ENCODE results near the gene SORL1. TPM values are rescaled to one million over a fixed set of nuclear protein-coding genes. Genes with fewer than 3 reads are reported as not detected.

The SORL1 gene
- total and polyA plus RNA-seq, 4 donors = 21.4 to 80.6 (median 29.3) TPM

DNA sequence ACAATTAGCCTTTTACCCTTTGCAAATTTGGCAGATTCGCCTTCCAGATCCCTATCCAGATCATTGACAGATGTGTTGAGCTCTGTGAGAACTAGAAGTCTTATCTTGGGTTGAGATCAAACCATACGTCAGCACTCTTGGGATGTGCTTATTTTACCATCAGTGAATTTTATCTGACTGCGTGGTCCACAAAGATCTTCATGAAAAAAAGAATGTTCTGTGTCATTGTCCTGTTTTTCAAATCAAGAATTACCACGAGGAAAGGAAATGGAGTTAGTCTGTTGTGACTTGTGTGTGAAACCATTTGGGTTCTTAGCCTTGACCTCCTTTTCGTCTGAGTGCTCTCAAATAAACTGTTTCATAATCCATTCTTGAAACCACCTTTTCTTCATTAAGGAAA is 86.9 kb downstream of the SORL1 start:
- Histone ChIP-seq H3K27ac (ENCODE audit: low read depth, low read length) (no peak overlapping the region), H3K4me3 (ENCODE audit: low read depth, low read length) (no peak overlapping the region), H3K27me3 (ENCODE audit: control insufficient read depth, insufficient read depth, low read length) (no peaks in the 10 kb centered on the region), H3K9me3 (ENCODE audit: control insufficient read depth, insufficient read depth, low read length) (no peaks in the 10 kb centered on the region), H3K36me3 (ENCODE audit: control insufficient read depth, insufficient read depth, low read length) (peaks cover 3% of the 10 kb centered on the region), H3K4me1 (ENCODE audit: control insufficient read depth, insufficient read depth, low read length) (peaks cover 3% of the 10 kb centered on the region)
- WGBS (ENCODE audit: insufficient coverage) = 67% methylated on average over 1 of the region's 5 CpGs
- no peak for DNase-seq (ENCODE audit: low read depth in 4 of 6, low spot score in 6 of 6)

DNA sequence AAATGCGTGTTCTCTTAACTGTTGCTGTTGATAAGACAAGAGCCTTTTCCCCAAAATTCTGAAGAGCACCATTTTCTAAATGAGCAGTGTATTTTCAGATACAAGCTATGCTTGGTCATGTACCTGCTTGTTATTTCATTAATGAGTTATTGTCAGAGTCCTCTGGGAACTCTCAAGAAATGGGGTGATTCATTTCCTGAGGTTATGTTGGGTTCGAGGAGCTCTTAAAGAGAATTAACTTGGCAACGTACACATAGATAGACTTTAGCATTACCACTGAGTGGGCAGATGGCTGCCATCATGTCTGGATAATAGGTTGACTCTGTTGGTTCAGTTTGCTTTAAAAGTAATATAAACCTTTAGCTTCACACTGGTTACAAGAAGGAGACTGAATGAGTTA is 88.5 kb downstream of the SORL1 start:
- no CpG with 5 or more reads among the region's 3 CpGs for WGBS (ENCODE audit: insufficient coverage)
- no peaks in the 10 kb centered on the region for H3K4me1 ChIP-seq (ENCODE audit: control insufficient read depth, insufficient read depth, low read length)
- peaks cover 11% of the 10 kb centered on the region for H3K36me3 ChIP-seq (ENCODE audit: control insufficient read depth, insufficient read depth, low read length)
- no peak overlapping the region for H3K4me3 ChIP-seq (ENCODE audit: low read depth, low read length)
- H3K27me3 ChIP-seq (ENCODE audit: control insufficient read depth, insufficient read depth, low read length) = no peaks in the 10 kb centered on the region
- H3K27ac ChIP-seq (ENCODE audit: low read depth, low read length) = no peak overlapping the region
- no peaks in the 10 kb centered on the region for H3K9me3 ChIP-seq (ENCODE audit: control insufficient read depth, insufficient read depth, low read length)
- DNase-seq (ENCODE audit: low read depth in 4 of 6, low spot score in 6 of 6) = peak in 1 of 6 donors; percentile 6

DNA sequence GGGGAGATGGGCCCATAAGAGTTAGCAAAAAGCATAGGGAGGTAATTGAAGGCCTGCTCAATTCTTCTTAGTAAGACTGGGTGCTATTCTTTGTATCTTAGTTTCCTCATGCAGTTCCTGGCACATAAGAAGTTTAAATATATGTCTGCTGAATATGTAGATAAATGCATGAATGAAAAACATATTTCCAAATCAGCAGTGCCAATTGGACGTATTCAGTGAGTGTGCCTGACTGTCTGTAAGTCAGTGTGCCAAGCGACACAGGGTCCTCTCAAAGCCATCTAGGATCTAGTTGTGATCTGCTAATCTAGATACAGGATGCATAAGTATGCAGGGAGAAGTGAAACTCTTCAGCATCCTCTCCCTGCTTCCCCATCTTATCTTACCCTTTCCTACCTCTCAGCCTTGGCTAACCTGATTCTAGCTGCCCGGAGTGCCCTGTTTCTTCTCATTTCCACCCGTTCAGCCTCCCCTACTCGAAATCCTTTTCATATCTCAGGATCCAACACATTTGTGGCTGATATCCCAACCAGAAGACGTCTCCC is 91.8 kb downstream of the SORL1 start:
- Histone ChIP-seq H3K27ac (ENCODE audit: low read depth, low read length) (no peak overlapping the region), H3K4me1 (ENCODE audit: control insufficient read depth, insufficient read depth, low read length) (no peaks in the 10 kb centered on the region), H3K27me3 (ENCODE audit: control insufficient read depth, insufficient read depth, low read length) (no peaks in the 10 kb centered on the region), H3K4me3 (ENCODE audit: low read depth, low read length) (no peak overlapping the region), H3K9me3 (ENCODE audit: control insufficient read depth, insufficient read depth, low read length) (no peaks in the 10 kb centered on the region), H3K36me3 (ENCODE audit: control insufficient read depth, insufficient read depth, low read length) (peaks cover 14% of the 10 kb centered on the region)
- WGBS (ENCODE audit: insufficient coverage) = 91% methylated on average over 4 of the region's 6 CpGs
- DNase-seq (ENCODE audit: low read depth in 4 of 6, low spot score in 6 of 6) = peak in 1 of 6 donors; percentile 82

DNA sequence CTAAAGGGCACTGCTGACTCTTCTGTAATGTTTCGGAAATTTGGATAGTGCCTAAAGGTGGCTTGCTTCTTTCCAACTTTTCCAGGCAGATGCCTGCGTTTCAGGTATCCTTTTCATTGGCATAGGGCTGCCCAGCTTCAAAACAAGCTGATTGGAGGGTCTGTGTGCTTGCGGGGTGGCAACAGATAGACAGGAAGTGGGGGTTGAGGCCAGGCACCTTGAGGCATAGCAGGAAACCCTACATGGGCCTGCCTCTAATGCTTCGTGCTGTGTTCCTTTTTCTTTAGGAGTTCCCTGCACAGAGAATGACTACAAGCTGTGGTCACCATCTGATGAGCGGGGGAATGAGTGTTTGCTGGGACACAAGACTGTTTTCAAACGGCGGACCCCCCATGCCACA is 92.8 kb downstream of the SORL1 start:
- Histone ChIP-seq H3K9me3 (ENCODE audit: control insufficient read depth, insufficient read depth, low read length) (no peaks in the 10 kb centered on the region), H3K27me3 (ENCODE audit: control insufficient read depth, insufficient read depth, low read length) (no peaks in the 10 kb centered on the region), H3K4me3 (ENCODE audit: low read depth, low read length) (no peak overlapping the region), H3K27ac (ENCODE audit: low read depth, low read length) (no peak overlapping the region), H3K36me3 (ENCODE audit: control insufficient read depth, insufficient read depth, low read length) (peaks cover 14% of the 10 kb centered on the region), H3K4me1 (ENCODE audit: control insufficient read depth, insufficient read depth, low read length) (no peaks in the 10 kb centered on the region)
- no peak for DNase-seq (ENCODE audit: low read depth in 4 of 6, low spot score in 6 of 6)
- 95% methylated on average over 7 of the region's 7 CpGs for WGBS (ENCODE audit: insufficient coverage)

DNA sequence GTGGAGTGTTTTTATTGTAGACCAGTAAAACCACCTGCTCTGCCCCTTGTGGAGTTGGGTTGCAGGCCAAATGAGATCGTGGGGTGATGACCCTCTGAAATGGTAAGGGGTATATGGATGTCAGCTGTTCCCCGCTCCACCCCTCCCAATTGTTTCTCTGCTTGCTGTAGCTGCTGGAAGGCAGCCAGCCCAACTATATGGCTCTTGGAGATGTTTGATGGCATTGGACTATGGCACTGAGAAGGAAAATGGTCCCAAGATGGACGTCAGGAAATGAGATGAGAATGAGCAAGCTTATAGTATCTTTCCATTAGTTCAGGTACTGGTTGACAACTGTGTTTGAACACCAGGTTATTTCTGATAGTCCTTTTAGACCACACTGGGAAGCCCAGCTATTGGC is 95.5 kb downstream of the SORL1 start:
- Histone ChIP-seq H3K4me1 (ENCODE audit: control insufficient read depth, insufficient read depth, low read length) (no peaks in the 10 kb centered on the region), H3K27ac (ENCODE audit: low read depth, low read length) (no peak overlapping the region), H3K36me3 (ENCODE audit: control insufficient read depth, insufficient read depth, low read length) (peaks cover 14% of the 10 kb centered on the region), H3K4me3 (ENCODE audit: low read depth, low read length) (no peak overlapping the region), H3K9me3 (ENCODE audit: control insufficient read depth, insufficient read depth, low read length) (no peaks in the 10 kb centered on the region), H3K27me3 (ENCODE audit: control insufficient read depth, insufficient read depth, low read length) (no peaks in the 10 kb centered on the region)
- whole genome bisulfite sequencing (ENCODE audit: insufficient coverage) = 75% methylated on average over 1 of the region's 3 CpGs
- peak in 1 of 6 donors; percentile 6 for DNase-seq (ENCODE audit: low read depth in 4 of 6, low spot score in 6 of 6)

DNA sequence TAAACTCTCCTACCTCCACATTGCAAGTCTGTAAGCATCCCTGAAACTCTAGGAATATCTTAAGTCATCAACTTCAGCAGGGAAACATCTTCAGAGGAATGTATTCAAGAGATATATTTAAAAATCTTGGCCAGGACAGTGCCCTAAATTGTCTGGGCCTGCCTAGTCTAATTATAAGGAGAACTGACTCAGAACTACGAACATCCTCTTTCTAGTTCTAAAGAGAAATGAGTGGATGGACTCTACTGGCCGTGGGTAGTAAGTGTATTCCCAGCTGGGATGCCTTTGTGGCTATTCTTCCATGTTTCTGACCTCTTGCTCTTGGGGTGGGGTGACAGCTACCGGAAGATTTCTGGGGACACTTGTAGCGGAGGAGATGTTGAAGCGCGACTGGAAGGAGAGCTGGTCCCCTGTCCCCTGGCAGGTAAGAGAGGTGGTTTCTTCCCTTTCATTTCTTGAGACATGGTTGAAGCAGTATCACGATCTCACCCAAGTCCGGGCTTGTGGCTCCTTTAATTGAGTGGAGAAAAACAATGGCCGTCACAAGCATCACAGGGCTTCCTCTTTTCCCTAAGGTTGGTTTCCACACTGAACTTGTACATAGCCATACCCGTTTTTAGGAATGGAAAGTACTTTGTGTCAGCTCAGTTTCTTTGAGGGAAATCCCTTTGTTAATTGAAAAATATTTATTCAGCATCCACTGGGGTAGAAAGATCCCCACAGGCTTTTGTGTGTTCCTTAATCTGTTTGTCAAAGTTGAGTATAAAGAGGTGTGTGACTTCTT is 98.3 kb downstream of the SORL1 start:
- Histone ChIP-seq H3K27me3 (ENCODE audit: control insufficient read depth, insufficient read depth, low read length) (no peaks in the 10 kb centered on the region), H3K4me1 (ENCODE audit: control insufficient read depth, insufficient read depth, low read length) (peaks cover 3% of the 10 kb centered on the region), H3K4me3 (ENCODE audit: low read depth, low read length) (no peak overlapping the region), H3K36me3 (ENCODE audit: control insufficient read depth, insufficient read depth, low read length) (peaks cover 3% of the 10 kb centered on the region), H3K9me3 (ENCODE audit: control insufficient read depth, insufficient read depth, low read length) (no peaks in the 10 kb centered on the region), H3K27ac (ENCODE audit: low read depth, low read length) (no peak overlapping the region)
- DNase-seq (ENCODE audit: low read depth in 4 of 6, low spot score in 6 of 6) = no peak
- 87% methylated on average over 5 of the region's 10 CpGs for WGBS (ENCODE audit: insufficient coverage)

DNA sequence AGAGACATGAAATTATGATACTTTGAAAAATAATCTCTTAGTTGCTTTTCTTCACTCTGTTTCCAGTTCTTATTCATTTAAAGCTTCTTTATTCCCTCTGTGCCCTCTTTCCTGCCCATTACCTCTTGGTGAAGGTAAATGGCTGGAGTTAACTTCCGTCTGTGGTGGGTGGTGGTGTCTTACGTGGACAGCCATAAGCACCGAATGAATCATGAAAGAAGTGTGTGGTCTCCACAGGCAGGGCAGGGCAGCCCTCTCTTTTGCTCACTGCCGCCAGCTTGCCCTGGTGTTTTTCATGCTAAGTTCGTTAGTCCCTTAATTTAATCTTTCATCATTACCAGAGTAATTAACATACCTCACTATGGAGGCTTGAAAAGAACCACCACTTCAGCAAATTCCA is 99.3 kb downstream of the SORL1 start:
- Histone ChIP-seq H3K4me1 (ENCODE audit: control insufficient read depth, insufficient read depth, low read length) (peaks cover 3% of the 10 kb centered on the region), H3K27ac (ENCODE audit: low read depth, low read length) (no peak overlapping the region), H3K27me3 (ENCODE audit: control insufficient read depth, insufficient read depth, low read length) (no peaks in the 10 kb centered on the region), H3K36me3 (ENCODE audit: control insufficient read depth, insufficient read depth, low read length) (peaks cover 3% of the 10 kb centered on the region), H3K9me3 (ENCODE audit: control insufficient read depth, insufficient read depth, low read length) (no peaks in the 10 kb centered on the region), H3K4me3 (ENCODE audit: low read depth, low read length) (no peak overlapping the region)
- WGBS (ENCODE audit: insufficient coverage) = 82% methylated on average over 4 of the region's 5 CpGs
- no peak for DNase-seq (ENCODE audit: low read depth in 4 of 6, low spot score in 6 of 6)

DNA sequence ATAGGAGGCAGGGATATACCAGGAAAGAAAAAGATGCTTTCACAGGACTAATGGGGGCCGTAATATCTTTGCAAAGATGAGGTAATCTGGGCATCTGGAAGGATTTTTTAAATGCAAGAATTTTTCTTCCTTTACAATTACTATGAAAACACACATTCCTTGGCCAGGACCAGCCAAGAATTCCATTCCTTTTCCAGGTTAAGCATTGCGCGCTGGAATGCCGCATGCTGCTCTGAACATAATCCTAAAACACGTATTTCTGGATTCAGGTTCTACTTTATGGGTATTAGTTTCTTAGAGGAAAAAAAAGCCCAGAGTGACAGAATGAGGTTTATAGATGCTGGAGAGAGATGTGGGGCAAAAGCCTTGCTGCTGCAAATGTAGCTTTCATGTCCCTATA is 100.0 kb downstream of the SORL1 start:
- WGBS (ENCODE audit: insufficient coverage) = no CpG with 5 or more reads among the region's 5 CpGs
- H3K4me3 ChIP-seq (ENCODE audit: low read depth, low read length) = no peak overlapping the region

DNA sequence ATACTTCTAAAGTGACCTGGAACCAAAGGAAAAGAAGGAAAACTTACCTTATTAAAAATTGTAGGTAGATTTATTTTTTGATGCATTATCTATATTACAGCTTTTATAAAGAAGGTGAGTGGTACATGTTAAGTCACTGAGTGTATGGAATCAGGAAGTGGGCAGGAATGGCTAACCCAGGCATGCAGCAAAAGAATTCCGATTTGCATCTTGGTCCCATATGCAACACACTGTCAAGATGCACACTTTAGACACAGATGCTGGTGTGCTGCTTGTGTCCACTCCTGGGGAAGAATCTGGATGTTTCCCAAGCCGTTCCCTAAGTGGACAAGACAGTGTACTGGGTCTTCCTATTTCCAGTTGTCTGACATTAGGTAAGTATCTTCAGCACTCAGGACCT is 100.5 kb downstream of the SORL1 start:
- Histone ChIP-seq H3K4me1 (ENCODE audit: control insufficient read depth, insufficient read depth, low read length) (peaks cover 3% of the 10 kb centered on the region), H3K27me3 (ENCODE audit: control insufficient read depth, insufficient read depth, low read length) (no peaks in the 10 kb centered on the region), H3K4me3 (ENCODE audit: low read depth, low read length) (no peak overlapping the region), H3K27ac (ENCODE audit: low read depth, low read length) (no peak overlapping the region), H3K9me3 (ENCODE audit: control insufficient read depth, insufficient read depth, low read length) (no peaks in the 10 kb centered on the region), H3K36me3 (ENCODE audit: control insufficient read depth, insufficient read depth, low read length) (peaks cover 7% of the 10 kb centered on the region)
- 100% methylated on average over 2 of the region's 2 CpGs for WGBS (ENCODE audit: insufficient coverage)
- no peak for DNase-seq (ENCODE audit: low read depth in 4 of 6, low spot score in 6 of 6)

More for the DNA sequence above, 100.0 kb downstream of the SORL1 start:
- Histone ChIP-seq H3K27me3 (ENCODE audit: control insufficient read depth, insufficient read depth, low read length) (no peaks in the 10 kb centered on the region), H3K27ac (ENCODE audit: low read depth, low read length) (no peak overlapping the region), H3K4me1 (ENCODE audit: control insufficient read depth, insufficient read depth, low read length) (peaks cover 3% of the 10 kb centered on the region), H3K36me3 (ENCODE audit: control insufficient read depth, insufficient read depth, low read length) (peaks cover 7% of the 10 kb centered on the region), H3K9me3 (ENCODE audit: control insufficient read depth, insufficient read depth, low read length) (no peaks in the 10 kb centered on the region)
- DNase-seq (ENCODE audit: low read depth in 4 of 6, low spot score in 6 of 6) = no peak

DNA sequence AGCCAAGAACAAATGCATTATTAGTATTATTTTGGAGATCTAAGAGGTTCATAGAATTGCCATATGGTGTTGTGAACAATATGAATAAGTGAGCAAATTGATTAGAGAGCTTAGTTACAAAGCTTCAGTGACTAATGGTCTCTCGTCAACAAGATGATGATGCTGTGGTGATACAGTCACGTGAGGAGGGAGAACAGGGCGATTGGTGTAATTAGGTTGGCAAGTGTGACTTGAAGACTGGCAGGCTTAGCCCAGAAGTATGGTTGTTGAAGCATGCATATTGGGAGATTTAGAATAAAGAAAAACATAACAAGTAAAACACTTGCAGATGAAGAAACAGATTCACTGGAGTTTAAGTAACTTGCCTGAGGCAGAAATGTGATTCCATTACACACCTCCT is 101.3 kb downstream of the SORL1 start:
- DNase-seq (ENCODE audit: low read depth in 4 of 6, low spot score in 6 of 6) = no peak
- no peaks in the 10 kb centered on the region for H3K9me3 ChIP-seq (ENCODE audit: control insufficient read depth, insufficient read depth, low read length)
- WGBS (ENCODE audit: insufficient coverage) = 55% methylated on average over 2 of the region's 3 CpGs

More for the DNA sequence above, 101.3 kb downstream of the SORL1 start:
- Histone ChIP-seq H3K36me3 (ENCODE audit: control insufficient read depth, insufficient read depth, low read length) (peaks cover 6% of the 10 kb centered on the region), H3K27ac (ENCODE audit: low read depth, low read length) (no peak overlapping the region), H3K4me1 (ENCODE audit: control insufficient read depth, insufficient read depth, low read length) (peaks cover 3% of the 10 kb centered on the region), H3K27me3 (ENCODE audit: control insufficient read depth, insufficient read depth, low read length) (no peaks in the 10 kb centered on the region), H3K4me3 (ENCODE audit: low read depth, low read length) (no peak overlapping the region)

All from spinal cord (tissue), 10 donors.